Measurements from ENCODE around the gene OTULIN. TPM values are rescaled to one million over a fixed set of nuclear protein-coding genes. Genes with fewer than 3 reads are reported as not detected.
A peak's percentile ranks its signal among the peaks of the same experiment; 100 is the strongest.

OTULIN gene
- total and polyA plus RNA-seq, 2 experiments from 2014 or later, result 12.8 to 24.4 TPM

- Histone ChIP-seq H3K4me3 (no peak overlapping the region), H3K4me2 (ENCODE audit: unreplicated experiment) (no peak overlapping the region), H2AFZ (no peak overlapping the region), H4K20me1 (ENCODE audit: insufficient read depth) (no peaks in the 10 kb centered on the region), H3K79me2 (ENCODE audit: insufficient read depth) (no peaks in the 10 kb centered on the region), H3K9me3 (ENCODE audit: low read depth) (no peaks in the 10 kb centered on the region), H3K27ac (no peak overlapping the region), H3K36me3 (ENCODE audit: low read depth) (peaks cover 21% of the 10 kb centered on the region; the same call in 1 of the 2 replicates), H3K9me2 (ENCODE audit: insufficient read depth) (no peaks in the 10 kb centered on the region), H3K27me3 (replicated peaks; ENCODE audit: insufficient read depth) (no peaks in the 10 kb centered on the region), H3K9ac (no peak overlapping the region), H3F3A (ENCODE audit: insufficient read depth) (peaks cover 41% of the 10 kb centered on the region), H3K4me1 (ENCODE audit: insufficient read depth) (peaks cover 18% of the 10 kb centered on the region)
- in situ Hi-C loops (cut with MboI), result no loop called here
- 95 to 96% methylated on average over 13 to 14 of the region's 14 CpGs for WGBS, 2 experiments (ENCODE audit: low coverage in 1 of 2, low lambda C conversion rate in 2 of 2, missing lambda C conversion rate in 2 of 2)
- TF ChIP-seq EZH2 (IDR thresholded peaks at IDR 0.05; ENCODE audit: insufficient read depth, poor library complexity, severe bottlenecking) (no peak), EZH2phosphoT487 (IDR thresholded peaks at IDR 0.05; ENCODE audit: insufficient read depth, low read depth) (no peak)
- DNase-seq, result no peak
Observed at GRCh38 chr5:14744296-14745187, 80.0 kb downstream of the OTULIN start.

- Histone ChIP-seq H2AFZ (no peak overlapping the region), H3K9me2 (ENCODE audit: insufficient read depth) (no peaks in the 10 kb centered on the region), H3K27ac (no peak overlapping the region), H3K9ac (no peak overlapping the region), H3K27me3 (replicated peaks; ENCODE audit: insufficient read depth) (no peaks in the 10 kb centered on the region), H4K20me1 (ENCODE audit: insufficient read depth) (no peaks in the 10 kb centered on the region), H3K79me2 (ENCODE audit: insufficient read depth) (no peaks in the 10 kb centered on the region), H3K9me3 (ENCODE audit: low read depth) (no peaks in the 10 kb centered on the region), H3K4me3 (no peak overlapping the region), H3K36me3 (ENCODE audit: low read depth) (peaks cover 21% of the 10 kb centered on the region; the same call in 1 of the 2 replicates), H3F3A (ENCODE audit: insufficient read depth) (peaks cover 42% of the 10 kb centered on the region), H3K4me2 (ENCODE audit: unreplicated experiment) (no peak overlapping the region), H3K4me1 (ENCODE audit: insufficient read depth) (peaks cover 18% of the 10 kb centered on the region)
- DNase-seq, result no peak
- in situ Hi-C loops (cut with MboI), result no loop called here
- TF ChIP-seq EZH2 (IDR thresholded peaks at IDR 0.05; ENCODE audit: insufficient read depth, poor library complexity, severe bottlenecking), result no peak
- TF ChIP-seq EZH2phosphoT487 (IDR thresholded peaks at IDR 0.05; ENCODE audit: insufficient read depth, low read depth), result no peak
- WGBS, 2 experiments (ENCODE audit: low coverage in 1 of 2, low lambda C conversion rate in 2 of 2, missing lambda C conversion rate in 2 of 2), result 93 to 97% methylated on average over 5 of the region's 5 CpGs
Observed at GRCh38 chr5:14745188-14745563, 80.7 kb downstream of the OTULIN start.

GRCh38 chr5:14745753-14746152 lies 81.2 kb downstream of the OTULIN start:
- in situ Hi-C loops (cut with MboI), result no loop called here
- Histone ChIP-seq H3K27me3 (replicated peaks; ENCODE audit: insufficient read depth) (no peaks in the 10 kb centered on the region), H3K9me2 (ENCODE audit: insufficient read depth) (no peaks in the 10 kb centered on the region), H3K4me1 (ENCODE audit: insufficient read depth) (peaks cover 14% of the 10 kb centered on the region), H4K20me1 (ENCODE audit: insufficient read depth) (no peaks in the 10 kb centered on the region), H3F3A (ENCODE audit: insufficient read depth) (peaks cover 40% of the 10 kb centered on the region), H3K27ac (no peak overlapping the region), H3K9ac (no peak overlapping the region), H3K79me2 (ENCODE audit: insufficient read depth) (no peaks in the 10 kb centered on the region), H2AFZ (no peak overlapping the region), H3K4me3 (no peak overlapping the region), H3K36me3 (ENCODE audit: low read depth) (peaks cover 24% of the 10 kb centered on the region), H3K4me2 (ENCODE audit: unreplicated experiment) (no peak overlapping the region), H3K9me3 (ENCODE audit: low read depth) (no peaks in the 10 kb centered on the region)
- TF ChIP-seq EZH2phosphoT487 (IDR thresholded peaks at IDR 0.05; ENCODE audit: insufficient read depth, low read depth) (no peak), EZH2 (IDR thresholded peaks at IDR 0.05; ENCODE audit: insufficient read depth, poor library complexity, severe bottlenecking) (no peak)
- DNase-seq, result no peak
- WGBS, 2 experiments (ENCODE audit: low coverage in 1 of 2, low lambda C conversion rate in 2 of 2, missing lambda C conversion rate in 2 of 2), result 96 to 98% methylated on average over 14 of the region's 14 CpGs

GRCh38 chr5:14748180-14748900 lies 83.8 kb downstream of the OTULIN start:
- Histone ChIP-seq H3K9me2 (ENCODE audit: insufficient read depth) (no peaks in the 10 kb centered on the region), H3K9ac (no peak overlapping the region), H3K27me3 (replicated peaks; ENCODE audit: insufficient read depth) (no peaks in the 10 kb centered on the region), H3K4me3 (no peak overlapping the region), H3K27ac (no peak overlapping the region), H3F3A (ENCODE audit: insufficient read depth) (peaks cover 35% of the 10 kb centered on the region), H3K4me1 (ENCODE audit: insufficient read depth) (peaks cover 14% of the 10 kb centered on the region), H3K4me2 (ENCODE audit: unreplicated experiment) (no peak overlapping the region), H4K20me1 (ENCODE audit: insufficient read depth) (no peaks in the 10 kb centered on the region), H2AFZ (no peak overlapping the region), H3K79me2 (ENCODE audit: insufficient read depth) (no peaks in the 10 kb centered on the region), H3K36me3 (ENCODE audit: low read depth) (peaks cover 22% of the 10 kb centered on the region), H3K9me3 (ENCODE audit: low read depth) (no peaks in the 10 kb centered on the region)
- in situ Hi-C loops (cut with MboI), result no loop called here
- no peak for TF ChIP-seq EZH2phosphoT487 (IDR thresholded peaks at IDR 0.05; ENCODE audit: insufficient read depth, low read depth)
- TF ChIP-seq EZH2 (IDR thresholded peaks at IDR 0.05; ENCODE audit: insufficient read depth, poor library complexity, severe bottlenecking), result no peak
- 41% methylated on average over 11 of the region's 12 CpGs for WGBS, 2 experiments (ENCODE audit: low coverage in 1 of 2, low lambda C conversion rate in 2 of 2, missing lambda C conversion rate in 2 of 2)
- DNase-seq, result peak; percentile 32

Other genes with a start within 250 kb of the OTULIN start
- gene OTULINL, start 82.9 kb upstream of the OTULIN start, total RNA-seq (2014; rRNA removed; shearing (Covaris generic)), result 1.3 TPM in 1 of 2 replicates, not detected in the other
- 0.23 and 0.41 TPM in 2 replicates for gene OTULINL, start 82.9 kb upstream of the OTULIN start, polyA plus RNA-seq (2016; fragmentation: Nextera tagmentation; extraction: Ambion mirVana)
- gene ANKH, start 207.1 kb downstream of the OTULIN start, total RNA-seq (2014; rRNA removed; shearing (Covaris generic)), result 47.6 and 51.5 TPM in 2 replicates
- 42.3 and 45.9 TPM in 2 replicates for gene ANKH, start 207.1 kb downstream of the OTULIN start, polyA plus RNA-seq (2016; fragmentation: Nextera tagmentation; extraction: Ambion mirVana)

Data from GM23248 (cell line).